Measurements from ENCODE around the gene BEND3.

- TF ChIP-seq SETDB1 (IDR thresholded peaks at IDR 0.05; ENCODE audit: low read length) (no peak), SP2 (IDR thresholded peaks at IDR 0.05; ENCODE audit: extremely low read depth, low read depth, low read length, poor library complexity, severe bottlenecking) (no peak), YY1 (IDR thresholded peaks at IDR 0.05; ENCODE audit: borderline replicate concordance in 1 of 3, control insufficient read depth in 1 of 3, extremely low read depth in 1 of 3, insufficient read depth in 3 of 3, insufficient read length in 1 of 3, insufficient replicate concordance in 2 of 3, low read depth in 1 of 3, low read length in 2 of 3) (no peak), RNF2 (IDR thresholded peaks at IDR 0.05) (no peak), REST (IDR thresholded peaks at IDR 0.05; ENCODE audit: borderline replicate concordance) (no peak), REST (CRISPR knock-in tag; IDR thresholded peaks at IDR 0.05; ENCODE audit: low read depth) (no peak), GABPA (tag; conservative IDR thresholded peaks at IDR 0.05; ENCODE audit: low read depth) (no peak), CTCF (IDR thresholded peaks at IDR 0.05 in 2 of 3, conservative IDR thresholded peaks at IDR 0.05 in 1 of 3; ENCODE audit: insufficient read depth in 2 of 3, low read depth in 1 of 3, low read length in 3 of 3) (no peak), POLR2AphosphoS2 (IDR thresholded peaks at IDR 0.05; ENCODE audit: low read length) (no peak), ZNF512 (tag; IDR thresholded peaks at IDR 0.05) (no peak), POLR2G (IDR thresholded peaks at IDR 0.05; ENCODE audit: low read depth, low read length) (no peak), ZBTB33 (CRISPR knock-in tag; IDR thresholded peaks at IDR 0.05) (no peak)
These were observed 48.3 kb downstream of the BEND3 start for GRCh38 chr6:107066697-107067659.
